Liver (tissue), 3 donors: Measurements from ENCODE around the gene FCHSD1.

Experiments used
- EGR1 ChIP-seq, 2 donors: IDR thresholded peaks; 2 replicates each; pipeline ENCODE4 v1.6.1; 2016 to 2018; ENCODE audit warnings: antibody characterized with exemption in 2 of 2, low read depth in 2 of 2
- GABPA ChIP-seq, 2 donors: IDR thresholded peaks in 1 of 2; conservative IDR thresholded peaks in 1 of 2; 2 replicates each; pipeline ENCODE4 v1.6.1; 2016; ENCODE audit warnings: antibody characterized with exemption in 2 of 2, mild to moderate bottlenecking in 1 of 2, moderate library complexity in 1 of 2
- HNF4G ChIP-seq: IDR thresholded peaks from 2 replicates; pipeline ENCODE4 v1.6.1; 2016; ENCODE audit warnings: antibody characterized with exemption
- MAX ChIP-seq: IDR thresholded peaks from 2 replicates; pipeline ENCODE4 v1.6.1; 2016; ENCODE audit warnings: antibody characterized with exemption
- RAD21 ChIP-seq, 2 donors: IDR thresholded peaks; 2 replicates each; pipeline ENCODE4 v1.6.1; 2016; ENCODE audit warnings: antibody characterized with exemption in 2 of 2, mild to moderate bottlenecking in 2 of 2
- TAF1 ChIP-seq: conservative IDR thresholded peaks from 2 replicates; pipeline ENCODE4 v1.6.1; 2016; ENCODE audit warnings: antibody characterized with exemption, mild to moderate bottlenecking
- YY1 ChIP-seq: IDR thresholded peaks from 2 replicates; pipeline ENCODE4 v1.6.1; 2016; ENCODE audit warnings: antibody characterized with exemption, mild to moderate bottlenecking
- TF ChIP-seq, protein P1 (sequence below): fragments of 150-350 bp; IDR thresholded peaks from 2 replicates; pipeline ENCODE4 v1.5.1; 2017; ENCODE audit warnings: improper control_type of control experiment, low read depth, low read length; ENCODE audit not compliant: missing input control
- TF ChIP-seq, protein P2 (sequence below): IDR thresholded peaks from 2 replicates; pipeline ENCODE4 v1.6.1; 2016; ENCODE audit warnings: antibody characterized with exemption
- donor health status: healthy.
- donor health status: healthy.

GRCh38 chr5:141603923-141604717, 47.1 kb downstream of the FCHSD1 start:
- no peak for TF ChIP-seq TAF1
- TF ChIP-seq, protein P1, sequence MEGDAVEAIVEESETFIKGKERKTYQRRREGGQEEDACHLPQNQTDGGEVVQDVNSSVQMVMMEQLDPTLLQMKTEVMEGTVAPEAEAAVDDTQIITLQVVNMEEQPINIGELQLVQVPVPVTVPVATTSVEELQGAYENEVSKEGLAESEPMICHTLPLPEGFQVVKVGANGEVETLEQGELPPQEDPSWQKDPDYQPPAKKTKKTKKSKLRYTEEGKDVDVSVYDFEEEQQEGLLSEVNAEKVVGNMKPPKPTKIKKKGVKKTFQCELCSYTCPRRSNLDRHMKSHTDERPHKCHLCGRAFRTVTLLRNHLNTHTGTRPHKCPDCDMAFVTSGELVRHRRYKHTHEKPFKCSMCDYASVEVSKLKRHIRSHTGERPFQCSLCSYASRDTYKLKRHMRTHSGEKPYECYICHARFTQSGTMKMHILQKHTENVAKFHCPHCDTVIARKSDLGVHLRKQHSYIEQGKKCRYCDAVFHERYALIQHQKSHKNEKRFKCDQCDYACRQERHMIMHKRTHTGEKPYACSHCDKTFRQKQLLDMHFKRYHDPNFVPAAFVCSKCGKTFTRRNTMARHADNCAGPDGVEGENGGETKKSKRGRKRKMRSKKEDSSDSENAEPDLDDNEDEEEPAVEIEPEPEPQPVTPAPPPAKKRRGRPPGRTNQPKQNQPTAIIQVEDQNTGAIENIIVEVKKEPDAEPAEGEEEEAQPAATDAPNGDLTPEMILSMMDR, result no peak
- TF ChIP-seq RAD21 (IDR thresholded peaks at IDR 0.05), result no peak
- TF ChIP-seq GABPA (IDR thresholded peaks at IDR 0.05 in 1 of 2, conservative IDR thresholded peaks at IDR 0.05 in 1 of 2), result no peak
- TF ChIP-seq EGR1 (IDR thresholded peaks at IDR 0.05; ENCODE audit: low read depth in 2 of 2), result no peak
- TF ChIP-seq, protein P2, sequence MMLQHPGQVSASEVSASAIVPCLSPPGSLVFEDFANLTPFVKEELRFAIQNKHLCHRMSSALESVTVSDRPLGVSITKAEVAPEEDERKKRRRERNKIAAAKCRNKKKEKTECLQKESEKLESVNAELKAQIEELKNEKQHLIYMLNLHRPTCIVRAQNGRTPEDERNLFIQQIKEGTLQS, result no peak
- no peak for TF ChIP-seq YY1
- TF ChIP-seq MAX, result no peak
- no peak for TF ChIP-seq HNF4G
